GM12891 (cell line): ENCODE measurements around the gene SPNS3.

Source experiments
- DNase-seq: peaks from one replicate; pipeline ENCODE4 v3.0.0; 2011; ENCODE audit warnings: low spot score; ENCODE audit not compliant: insufficient read length
- FAIRE-seq: peaks from 2 replicates; lab custom pipeline; 2011; peaks lifted over from hg19 to GRCh38; lab: Jason Lieb, UNC
- PAX5 ChIP-seq: IDR thresholded peaks from 2 replicates; pipeline ENCODE4 v1.6.1; 2011; ENCODE audit warnings: low read length, moderate library complexity, mild to moderate bottlenecking; ENCODE audit not compliant: insufficient read depth, severe bottlenecking
- POLR2A ChIP-seq: IDR thresholded peaks from 2 replicates; pipeline ENCODE4 v1.6.1; 2011; ENCODE audit warnings: low read depth, low read length, control low read depth
- POLR2AphosphoS5 ChIP-seq: IDR thresholded peaks from 2 replicates; pipeline ENCODE4 v1.6.1; 2011; ENCODE audit warnings: low read depth, low read length, control low read depth
- POU2F2 ChIP-seq: IDR thresholded peaks from 2 replicates; pipeline ENCODE4 v1.6.1; 2011; ENCODE audit warnings: low read depth, mild to moderate bottlenecking, control low read depth, low read length, moderate library complexity
- SPI1 ChIP-seq: IDR thresholded peaks from 2 replicates; pipeline ENCODE4 v1.6.1; 2011; ENCODE audit warnings: low read depth, low read length, control low read depth
- TAF1 ChIP-seq: IDR thresholded peaks from 2 replicates; pipeline ENCODE4 v1.6.1; 2011; ENCODE audit warnings: low read depth, low read length, control low read depth

Gene SPNS3

DNA sequence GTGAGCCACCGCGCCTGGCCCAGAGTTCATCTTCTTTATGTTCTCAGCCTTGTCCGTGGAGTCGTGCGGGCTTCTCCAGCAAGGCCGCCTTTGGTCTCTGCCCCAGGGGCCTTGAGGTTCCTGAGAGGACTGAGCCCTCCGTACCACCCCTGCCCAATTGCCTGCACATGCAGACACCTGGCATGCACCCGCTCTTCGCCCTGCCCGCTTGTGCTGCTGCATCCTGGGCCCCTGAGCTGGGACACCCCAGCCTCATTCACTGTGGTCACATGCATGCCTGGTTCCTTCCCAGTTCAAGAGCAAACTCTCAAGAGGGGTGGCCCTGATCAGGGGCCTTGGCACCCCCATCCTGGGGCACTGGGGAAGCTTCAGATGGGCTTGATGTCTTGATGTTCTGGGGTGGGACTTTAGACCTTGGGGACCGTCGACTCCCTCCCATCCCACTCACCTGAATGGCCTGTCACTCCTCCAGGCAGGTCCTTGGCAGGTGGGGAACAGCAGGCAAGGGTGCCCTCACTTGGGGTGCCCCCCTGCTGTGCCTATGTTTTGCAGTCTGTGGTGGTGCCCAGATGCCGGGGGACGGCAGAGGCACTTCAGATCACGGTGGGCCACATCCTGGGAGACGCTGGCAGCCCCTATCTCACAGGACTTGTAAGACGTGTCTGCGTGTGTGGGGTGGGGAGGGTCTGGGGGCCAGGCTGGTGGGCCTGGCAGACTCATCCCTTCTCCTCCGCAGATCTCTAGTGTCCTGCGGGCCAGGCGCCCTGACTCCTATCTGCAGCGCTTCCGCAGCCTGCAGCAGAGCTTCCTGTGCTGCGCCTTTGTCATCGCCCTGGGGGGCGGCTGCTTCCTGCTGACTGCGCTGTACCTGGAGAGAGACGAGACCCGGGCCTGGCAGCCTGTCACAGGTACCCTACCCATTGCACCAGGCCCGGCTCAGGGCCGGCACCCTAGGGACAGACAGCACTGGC lies 52.2 kb downstream of the SPNS3 start:
- DNase-seq: peak; percentile 57
- no peak for TF ChIP-seq POLR2AphosphoS5
- no peak for FAIRE-seq

DNA sequence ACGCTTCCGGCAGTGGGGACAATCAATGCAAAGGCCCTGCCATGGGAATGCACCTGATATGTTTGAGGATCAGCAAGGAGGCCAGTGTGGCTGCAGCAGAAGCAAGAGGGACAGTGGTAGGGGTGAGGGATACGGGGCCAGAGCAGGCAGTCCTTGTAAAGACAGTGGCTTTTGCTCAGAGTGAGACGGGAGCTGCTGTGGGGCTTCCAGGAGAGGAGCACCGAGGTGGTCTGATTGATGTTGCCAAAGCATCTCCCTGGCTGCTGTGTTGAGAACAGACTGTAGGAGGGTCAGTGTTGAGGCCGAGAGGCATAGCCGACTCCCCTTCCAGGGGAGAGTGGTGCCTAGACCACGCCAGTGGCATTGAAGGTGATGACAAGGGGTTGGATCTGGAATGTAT lies 53.6 kb downstream of the SPNS3 start:
- no peak for FAIRE-seq
- TF ChIP-seq PAX5 (no peak), SPI1 (no peak), POLR2A (no peak), TAF1 (no peak), POU2F2 (no peak), POLR2AphosphoS5 (no peak)
- no peak for DNase-seq

DNA sequence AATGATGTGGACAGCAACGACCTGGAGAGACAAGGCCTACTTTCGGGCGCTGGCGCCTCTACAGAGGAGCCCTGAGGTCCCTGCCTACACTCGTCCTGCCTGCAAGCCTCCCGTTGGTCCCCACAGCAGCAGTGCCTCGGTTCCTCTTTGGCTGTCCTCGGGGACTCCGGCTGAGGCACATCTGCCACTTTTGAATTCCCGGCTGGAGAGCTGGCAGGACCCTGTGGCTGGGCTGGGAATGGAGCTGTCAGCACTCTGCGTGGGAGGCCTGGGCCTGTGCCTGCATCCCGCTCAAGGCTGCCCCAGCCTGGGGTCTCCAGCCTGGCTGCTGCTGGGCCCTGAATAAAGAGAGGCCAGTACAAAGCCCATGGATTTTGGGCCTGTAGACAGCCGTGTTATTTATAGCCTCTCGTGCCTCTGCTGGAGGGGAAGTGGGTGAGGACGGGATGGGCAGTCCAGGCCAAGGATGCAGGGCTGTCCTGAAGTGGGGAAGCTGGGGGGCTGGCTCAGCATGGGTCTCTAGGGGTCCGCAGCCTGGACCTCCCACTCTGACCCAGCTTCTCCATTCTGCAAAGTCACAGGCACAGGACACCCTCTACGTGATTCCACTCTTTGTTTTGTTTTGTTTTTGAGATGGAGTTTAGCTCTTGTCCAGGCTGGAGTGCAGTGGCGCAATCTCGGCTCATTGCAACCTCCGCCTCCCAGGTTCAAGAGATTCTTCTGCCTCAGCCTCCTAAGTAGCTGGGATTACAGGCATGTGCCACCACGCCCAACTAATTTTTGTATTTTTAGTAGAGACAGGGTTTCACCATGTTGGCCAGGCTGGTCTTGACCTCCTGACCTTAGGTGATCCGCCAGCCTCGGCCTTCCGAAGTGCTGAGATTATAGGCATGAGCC lies 54.3 kb downstream of the SPNS3 start:
- DNase-seq (no peak), FAIRE-seq (no peak)
- TF ChIP-seq POLR2AphosphoS5: no peak
- no peak for TF ChIP-seq SPI1
- TF ChIP-seq PAX5: no peak
- no peak for TF ChIP-seq POU2F2
- TF ChIP-seq TAF1: no peak
- TF ChIP-seq POLR2A: no peak

DNA sequence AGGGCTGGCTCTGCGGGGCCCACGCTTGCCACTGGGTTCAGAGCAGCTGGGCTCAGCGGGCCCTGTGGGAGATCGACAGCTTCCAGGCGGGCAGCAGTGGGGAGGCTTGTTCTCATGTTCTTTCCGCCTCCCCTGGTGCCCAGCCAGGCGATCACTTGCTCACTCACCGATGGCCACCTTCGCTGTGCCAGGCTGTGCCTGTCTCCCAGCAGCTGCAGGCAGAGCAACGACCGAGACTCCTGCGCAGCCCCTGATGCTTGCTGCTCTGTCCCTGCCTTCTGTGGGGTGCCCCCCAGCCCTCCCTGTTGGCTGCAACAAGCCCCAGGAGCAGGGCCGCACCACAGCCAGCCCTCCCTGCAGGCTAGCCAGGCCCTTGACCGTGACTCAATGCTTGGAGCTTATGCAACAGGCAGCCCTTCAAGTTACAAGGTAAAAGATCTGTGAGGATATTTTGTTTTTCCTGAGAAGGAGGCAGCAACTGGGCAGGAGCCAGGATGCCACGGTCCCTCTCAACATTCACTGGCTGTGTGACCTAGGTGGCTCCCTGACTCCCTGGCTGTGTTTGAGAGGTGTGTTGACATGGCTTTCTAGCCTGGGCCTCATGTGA lies 55.4 kb downstream of the SPNS3 start:
- no peak for FAIRE-seq
- TF ChIP-seq TAF1: no peak
- TF ChIP-seq SPI1: no peak
- TF ChIP-seq PAX5: no peak
- no peak for TF ChIP-seq POLR2AphosphoS5
- TF ChIP-seq POLR2A: no peak
- TF ChIP-seq POU2F2: no peak
- no peak for DNase-seq

DNA sequence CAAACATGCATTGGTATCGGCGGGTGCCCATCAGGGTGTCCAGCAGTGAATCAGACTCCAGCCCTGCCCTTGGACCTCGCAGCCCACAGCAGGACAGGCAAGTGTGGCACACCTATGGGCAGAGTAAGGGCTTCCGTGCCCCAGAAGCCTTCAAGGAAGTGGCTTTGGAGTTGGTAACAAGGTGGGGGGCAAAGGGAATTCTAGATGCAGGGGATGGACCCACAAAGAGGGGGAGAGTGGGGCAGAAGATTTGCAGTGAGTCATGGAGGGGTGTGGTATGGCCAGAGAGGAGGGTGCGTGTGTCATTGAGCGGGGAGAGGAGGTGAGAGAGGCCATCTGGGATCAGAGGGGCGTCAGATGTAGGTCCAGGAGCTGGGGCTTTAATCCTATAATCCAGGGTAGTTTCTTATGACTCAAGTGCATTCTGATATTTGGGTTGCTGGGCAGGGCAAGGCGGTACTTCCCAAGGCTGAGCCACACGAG lies 56.4 kb downstream of the SPNS3 start:
- no peak for FAIRE-seq
- TF ChIP-seq TAF1 (no peak), PAX5 (no peak), POLR2A (no peak), POLR2AphosphoS5 (no peak)
- DNase-seq: no peak

DNA sequence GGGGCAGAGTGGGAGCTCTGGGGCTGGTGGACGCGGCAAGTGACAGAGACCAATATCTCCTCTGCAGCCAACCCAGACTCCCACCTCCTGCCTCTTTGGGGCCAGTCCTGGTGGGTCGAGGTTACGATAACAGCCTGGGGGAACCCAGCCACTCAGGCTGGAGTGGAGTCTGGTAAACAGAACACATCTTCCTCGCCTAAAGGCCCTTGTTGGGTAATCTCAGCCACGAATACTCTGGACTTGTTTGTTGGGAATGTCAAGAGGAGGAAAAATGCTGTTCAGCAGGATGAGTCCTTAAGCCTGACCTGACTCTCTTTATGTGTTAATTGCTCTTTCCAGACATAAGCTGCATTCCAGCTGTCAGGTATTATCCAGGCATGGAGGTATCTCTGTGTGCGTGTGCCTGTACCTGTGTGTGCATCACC lies 56.9 kb downstream of the SPNS3 start:
- DNase-seq: no peak
- TF ChIP-seq POU2F2 (no peak), POLR2A (no peak), PAX5 (no peak), SPI1 (no peak), POLR2AphosphoS5 (no peak), TAF1 (no peak)

DNA sequence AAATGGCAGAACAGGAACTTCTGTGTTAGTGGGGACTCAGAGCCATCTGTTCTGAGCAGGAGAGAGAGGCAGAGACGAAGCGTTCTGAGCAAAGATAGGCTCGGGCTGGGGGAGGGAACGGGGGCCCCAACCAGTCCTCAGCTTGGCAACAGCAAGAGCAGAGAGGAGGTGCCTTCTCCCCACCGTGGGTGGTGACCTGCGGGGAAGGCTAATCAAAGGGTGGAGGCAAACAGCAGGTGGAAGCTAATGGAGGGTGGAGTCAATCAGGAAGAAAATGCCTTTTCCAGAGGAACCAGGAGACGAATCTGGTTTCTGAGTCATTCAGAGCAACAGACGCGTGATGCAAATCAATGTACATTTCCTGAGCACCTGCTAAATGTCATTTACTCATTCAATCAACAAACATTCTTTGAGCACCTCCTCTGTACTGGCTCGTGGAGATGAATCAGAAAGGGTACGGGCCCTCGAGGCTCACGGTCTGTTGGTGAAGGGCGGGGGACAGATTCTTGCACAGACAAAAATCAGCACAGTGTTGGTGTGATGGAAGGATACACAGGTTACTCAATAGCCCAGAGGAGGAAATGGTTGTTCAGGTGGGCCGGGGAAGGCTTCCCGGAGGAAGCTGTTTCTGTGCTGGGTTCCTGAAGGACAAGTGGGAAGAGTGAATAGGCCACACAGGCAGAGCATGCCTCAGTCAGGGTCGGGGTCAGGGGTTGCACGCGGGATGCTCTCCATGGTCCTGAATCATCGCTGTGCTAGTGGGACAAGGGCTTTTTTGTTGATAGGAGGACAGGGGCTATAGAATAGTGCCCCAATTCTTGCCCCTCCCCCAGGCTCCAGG lies 59.2 kb downstream of the SPNS3 start:
- no peak for DNase-seq
- FAIRE-seq: peak; percentile 56
- TF ChIP-seq PAX5 (no peak), TAF1 (no peak), POLR2A (no peak), POLR2AphosphoS5 (no peak), POU2F2 (no peak), SPI1 (no peak)

More for the DNA sequence above, 56.9 kb downstream of the SPNS3 start:
- FAIRE-seq: no peak

DNA sequence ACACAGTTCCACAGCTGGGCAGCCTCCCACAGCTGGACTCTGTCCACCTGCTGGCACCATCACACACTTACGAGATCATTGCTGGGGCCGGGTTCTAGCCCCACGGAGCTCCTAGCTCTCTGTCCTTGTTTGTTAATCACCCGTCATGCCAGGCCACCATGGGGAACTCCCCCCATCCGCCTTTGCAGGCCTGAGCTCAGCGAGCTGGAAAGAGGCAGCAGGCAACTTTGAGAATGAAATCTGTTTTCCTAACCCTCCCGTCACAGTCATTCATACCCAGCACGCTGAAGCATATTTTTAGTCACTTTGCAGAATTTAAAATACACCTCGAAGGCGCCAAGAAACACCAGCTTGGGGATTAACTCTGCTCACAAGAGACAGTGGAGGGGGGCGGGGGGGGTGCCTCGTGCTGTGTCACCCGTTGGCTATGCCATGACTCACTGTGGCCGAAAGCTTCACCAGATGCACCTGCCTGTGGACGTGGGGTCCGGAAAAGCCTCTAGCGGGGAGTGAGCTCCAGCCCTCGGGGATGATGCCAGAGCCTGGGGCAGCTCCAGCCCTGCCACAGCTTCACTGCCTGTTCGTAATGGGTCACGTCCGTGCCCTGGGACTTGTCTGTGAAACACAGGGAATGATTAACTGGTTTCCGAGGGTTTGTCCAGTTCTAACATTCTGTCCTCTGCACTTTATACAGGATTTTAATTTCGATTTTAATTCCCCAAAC lies 63.5 kb downstream of the SPNS3 start:
- FAIRE-seq (peak; percentile 92), DNase-seq (no peak)
- TF ChIP-seq POLR2A (no peak), PAX5 (peak; percentile 55)
